SK-N-SH (cell line): ENCODE results near the gene PBX1.

Source experiments
- CTCF ChIP-seq: fragments of 200-600 bp; sonication (generic); IDR thresholded peaks from 2 replicates; pipeline ENCODE4 v1.6.1; 2017; ENCODE audit warnings: antibody characterized with exemption, mild to moderate bottlenecking, moderate library complexity
- EP300 ChIP-seq, 2 experiments: IDR thresholded peaks; 2 replicates each; pipeline versions ENCODE4 v1.4.0 to v1.6.1; 2012; ENCODE audit warnings: borderline replicate concordance in 1 of 2, low read depth in 1 of 2, low read length in 1 of 2
- GABPA ChIP-seq: IDR thresholded peaks from 2 replicates; pipeline ENCODE4 v1.4.0; 2012; ENCODE audit warnings: low read depth, mild to moderate bottlenecking
- JUND ChIP-seq: IDR thresholded peaks from 2 replicates; pipeline ENCODE4 v1.4.0; 2012
- NRF1 ChIP-seq: IDR thresholded peaks from 2 replicates; pipeline ENCODE4 v1.6.1; 2012; ENCODE audit warnings: low read depth, mild to moderate bottlenecking, low read length
- POLR2AphosphoS5 ChIP-seq: IDR thresholded peaks from 2 replicates; pipeline ENCODE4 v1.6.1; 2012; ENCODE audit warnings: low read depth, low read length
- RFX5 ChIP-seq: IDR thresholded peaks from 2 replicates; pipeline ENCODE4 v1.6.1; 2012; ENCODE audit warnings: mild to moderate bottlenecking, improper control_type of control experiment, low read length
- USF2 ChIP-seq: fragments of 150-350 bp; IDR thresholded peaks from 2 replicates; pipeline ENCODE4 v1.6.1; 2017; ENCODE audit warnings: antibody characterized with exemption, low read length, low read depth, borderline replicate concordance

- TF ChIP-seq RFX5, result no peak
- no peak for TF ChIP-seq CTCF
- no peak for TF ChIP-seq JUND
- no peak for TF ChIP-seq EP300 (IDR thresholded peaks at IDR 0.05; ENCODE audit: borderline replicate concordance in 1 of 2, low read depth in 1 of 2, low read length in 1 of 2)
- no peak for TF ChIP-seq NRF1
- no peak for TF ChIP-seq POLR2AphosphoS5
- no peak for TF ChIP-seq GABPA
- no peak for TF ChIP-seq USF2
Observed at GRCh38 chr1:164591858-164592257, 32.9 kb downstream of the PBX1 start.
